Measurements from ENCODE around the gene STX17.

STX17 gene

GRCh38 chr9:99896119-99896518 is 10.3 kb upstream of the STX17 start:
- intact Hi-C loops (cut with DNase I) = no loop called here
- no peak for DNase-seq

- no peak for DNase-seq
- intact Hi-C loops (cut with DNase I) = no loop called here
These were observed 3.1 kb upstream of the STX17 start for GRCh38 chr9:99903393-99903792.

- intact Hi-C loops (cut with DNase I) = loop anchor here (5.0 kb wide), 1 partner anchor 84 kb away; the partner anchor contains the start of gene NR4A3
- peak in 4 of 42 donors; percentile 2 to 36 (median 3) for DNase-seq
These were observed 536 bp upstream of the STX17 start for GRCh38 chr9:99905833-99906402.

GRCh38 chr9:99907208-99907532 is 716 bp downstream of the STX17 start:
- intact Hi-C loops (cut with DNase I) = loop anchor here (5.0 kb wide), 1 partner anchor 85 kb away; the partner anchor contains the start of gene NR4A3
- DNase-seq = peak in 1 of 42 donors; percentile 13

- DNase-seq = no peak
- intact Hi-C loops (cut with DNase I) = no loop called here
These were observed 5.1 kb downstream of the STX17 start for GRCh38 chr9:99911600-99911999.

- no peak for DNase-seq
- intact Hi-C loops (cut with DNase I) = no loop called here
These were observed 10.2 kb downstream of the STX17 start for GRCh38 chr9:99916650-99917049.

GRCh38 chr9:99918134-99918533 is 11.7 kb downstream of the STX17 start:
- intact Hi-C loops (cut with DNase I) = no loop called here
- DNase-seq = no peak

- DNase-seq = no peak
- intact Hi-C loops (cut with DNase I) = no loop called here
These were observed 13.5 kb downstream of the STX17 start for GRCh38 chr9:99919930-99920329.

- intact Hi-C loops (cut with DNase I) = no loop called here
- no peak for DNase-seq
These were observed 15.6 kb downstream of the STX17 start for GRCh38 chr9:99921875-99922710.

- no peak for DNase-seq
- intact Hi-C loops (cut with DNase I) = no loop called here
These were observed 16.2 kb downstream of the STX17 start for GRCh38 chr9:99922711-99923030.

GRCh38 chr9:99925541-99925940 is 19.1 kb downstream of the STX17 start:
- no peak for DNase-seq
- intact Hi-C loops (cut with DNase I) = no loop called here

GRCh38 chr9:99929652-99930051 is 23.2 kb downstream of the STX17 start:
- no peak for DNase-seq
- intact Hi-C loops (cut with DNase I) = no loop called here

- intact Hi-C loops (cut with DNase I) = no loop called here
- no peak for DNase-seq
These were observed 24.8 kb downstream of the STX17 start for GRCh38 chr9:99931155-99931840.

GRCh38 chr9:99936947-99937587 is 30.6 kb downstream of the STX17 start:
- no peak for DNase-seq
- intact Hi-C loops (cut with DNase I) = no loop called here

- intact Hi-C loops (cut with DNase I) = no loop called here
- no peak for DNase-seq
These were observed 40.9 kb downstream of the STX17 start for GRCh38 chr9:99947395-99947794.

- no peak for DNase-seq
- intact Hi-C loops (cut with DNase I) = no loop called here
These were observed 42.0 kb downstream of the STX17 start for GRCh38 chr9:99948482-99948881.

- intact Hi-C loops (cut with DNase I) = no loop called here
- DNase-seq = no peak
These were observed 42.4 kb downstream of the STX17 start for GRCh38 chr9:99948896-99949295.

- intact Hi-C loops (cut with DNase I) = no loop called here
- no peak for DNase-seq
These were observed 47.5 kb downstream of the STX17 start for GRCh38 chr9:99953861-99954507.

- intact Hi-C loops (cut with DNase I) = no loop called here
- DNase-seq = no peak
These were observed 48.4 kb downstream of the STX17 start for GRCh38 chr9:99954819-99955218.

GRCh38 chr9:99955606-99956005 is 49.2 kb downstream of the STX17 start:
- intact Hi-C loops (cut with DNase I) = no loop called here
- DNase-seq = no peak
